Stimulated activated CD4-positive, alpha-beta T cell treated with anti-CD3 and anti-CD28 coated beads, Interleukin-4, amount 100 ng/mL, for 24 hours (primary cell): ENCODE data around the gene TRAK1.
A peak's percentile ranks its signal among the peaks of the same experiment; 100 is the strongest.

Experiments
- DNase-seq: peaks from one replicate; pipeline ENCODE4 v3.0.0-alpha.2; 2020

TRAK1 gene

DNA sequence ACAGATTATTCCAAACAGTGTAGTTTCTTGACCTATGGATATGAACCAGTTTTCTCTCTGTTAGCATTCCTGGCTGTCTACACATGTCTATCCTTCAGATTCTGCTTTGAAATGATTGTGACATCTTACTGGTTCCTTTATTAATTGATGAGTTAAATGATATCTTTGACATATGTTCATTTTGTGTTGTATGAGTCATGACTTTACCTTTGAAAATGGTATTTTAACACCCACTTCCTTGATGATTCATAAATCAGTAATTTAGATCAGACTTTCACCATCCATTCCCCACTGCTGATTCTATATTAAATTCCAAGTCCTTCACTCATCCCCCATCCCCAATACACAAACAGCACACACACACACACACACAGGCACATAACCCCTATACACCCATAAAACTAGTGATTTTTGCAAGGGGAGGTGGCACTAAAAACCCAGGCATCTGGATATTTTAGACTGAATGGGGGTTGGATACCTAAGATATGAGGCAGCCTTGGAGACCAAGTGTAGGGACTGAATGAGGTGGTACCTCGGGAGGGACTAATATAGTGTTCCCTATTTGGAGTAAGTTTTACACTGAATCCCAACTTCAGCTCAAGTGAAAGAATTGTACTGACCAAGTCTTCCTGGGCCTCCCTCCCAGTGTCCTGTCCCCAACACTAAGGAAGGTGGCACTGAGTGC is 165.1 kb downstream of the TRAK1 start:
- no peak for DNase-seq

DNA sequence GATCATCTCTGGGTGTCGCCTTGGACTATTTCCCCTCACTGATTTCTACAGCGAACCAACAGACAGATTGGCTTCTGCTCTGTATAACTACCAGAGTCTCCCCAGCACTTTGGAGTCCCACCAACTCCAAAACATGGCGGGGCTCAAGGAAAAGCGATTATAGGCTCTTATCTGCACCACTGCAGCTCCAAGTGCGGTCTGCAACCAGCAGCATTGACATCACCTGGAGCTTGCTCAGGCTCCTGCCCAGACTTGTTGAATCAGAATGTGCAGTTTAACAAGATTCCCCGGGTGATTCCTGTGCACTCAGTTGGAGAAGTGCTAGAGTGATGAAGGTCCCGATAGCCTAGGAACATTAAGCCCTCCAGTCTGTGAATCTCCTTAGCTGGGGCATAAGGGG is 165.8 kb downstream of the TRAK1 start:
- no peak for DNase-seq

DNA sequence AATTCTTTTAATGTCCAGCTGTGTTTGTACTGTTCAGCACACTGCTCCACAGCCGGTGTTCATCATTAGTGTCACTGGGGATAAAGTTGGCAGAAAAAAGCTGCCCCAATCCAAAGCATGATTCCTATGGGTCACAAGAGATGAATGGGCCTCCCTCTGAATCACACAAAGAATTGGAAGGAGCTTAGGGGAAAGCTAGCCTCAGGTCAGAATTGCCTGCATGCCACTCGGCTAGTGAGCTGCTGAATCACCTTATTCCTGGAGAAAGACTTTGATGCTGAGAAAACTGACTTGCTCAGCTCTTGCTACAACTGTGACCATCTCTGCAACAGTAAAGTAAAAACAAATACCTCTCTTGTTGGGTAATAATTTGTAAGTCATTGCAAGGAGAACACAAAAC is 171.4 kb downstream of the TRAK1 start:
- no peak for DNase-seq

DNA sequence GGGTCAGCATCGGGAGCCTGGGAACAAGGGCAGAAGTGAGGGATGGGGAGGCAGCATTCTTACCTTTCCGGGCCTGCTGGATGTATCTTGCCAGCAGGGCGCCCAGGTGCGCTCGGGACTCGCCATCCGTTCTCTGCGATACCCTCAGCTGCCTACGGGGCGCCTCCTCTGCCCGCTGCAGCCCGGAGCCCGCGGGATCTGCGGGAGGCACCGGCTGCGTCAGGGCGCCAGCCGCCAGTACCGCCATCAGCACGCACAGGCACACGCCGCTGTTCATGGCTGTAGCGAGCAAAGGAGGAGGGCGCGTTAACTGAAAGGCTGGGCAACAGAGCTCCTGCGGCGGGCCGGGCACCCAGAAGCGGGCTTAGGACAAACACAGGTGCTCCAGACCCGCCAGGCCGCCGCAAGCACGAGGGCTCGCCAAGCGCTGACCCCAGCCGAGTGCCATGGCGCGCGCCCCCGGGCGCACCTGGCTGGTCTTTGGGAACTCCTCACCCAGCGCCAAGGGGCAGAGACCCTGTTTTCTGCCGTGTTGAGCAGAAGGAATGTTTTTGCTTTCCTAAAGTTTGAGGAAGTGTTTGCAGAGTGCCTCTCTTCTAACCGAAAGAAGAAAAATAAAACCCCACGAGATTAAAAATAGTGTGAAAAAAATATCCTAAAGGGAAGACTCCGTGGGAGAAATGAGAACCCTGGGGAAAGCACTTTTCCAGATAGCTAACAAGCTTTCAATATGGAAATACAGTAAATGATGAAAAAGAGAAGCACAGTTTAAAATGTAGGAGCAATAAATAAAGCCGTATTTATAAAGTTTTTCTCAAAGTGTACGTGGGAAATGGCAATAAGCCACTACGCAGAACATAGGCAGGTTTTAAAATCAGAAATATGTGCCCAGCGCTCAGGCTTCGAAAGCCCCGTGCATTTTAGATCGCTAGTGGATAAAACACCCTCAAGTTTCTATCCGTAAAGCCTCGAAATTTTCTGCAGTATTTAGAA is 172.5 kb downstream of the TRAK1 start:
- peak; percentile 8 for DNase-seq

DNA sequence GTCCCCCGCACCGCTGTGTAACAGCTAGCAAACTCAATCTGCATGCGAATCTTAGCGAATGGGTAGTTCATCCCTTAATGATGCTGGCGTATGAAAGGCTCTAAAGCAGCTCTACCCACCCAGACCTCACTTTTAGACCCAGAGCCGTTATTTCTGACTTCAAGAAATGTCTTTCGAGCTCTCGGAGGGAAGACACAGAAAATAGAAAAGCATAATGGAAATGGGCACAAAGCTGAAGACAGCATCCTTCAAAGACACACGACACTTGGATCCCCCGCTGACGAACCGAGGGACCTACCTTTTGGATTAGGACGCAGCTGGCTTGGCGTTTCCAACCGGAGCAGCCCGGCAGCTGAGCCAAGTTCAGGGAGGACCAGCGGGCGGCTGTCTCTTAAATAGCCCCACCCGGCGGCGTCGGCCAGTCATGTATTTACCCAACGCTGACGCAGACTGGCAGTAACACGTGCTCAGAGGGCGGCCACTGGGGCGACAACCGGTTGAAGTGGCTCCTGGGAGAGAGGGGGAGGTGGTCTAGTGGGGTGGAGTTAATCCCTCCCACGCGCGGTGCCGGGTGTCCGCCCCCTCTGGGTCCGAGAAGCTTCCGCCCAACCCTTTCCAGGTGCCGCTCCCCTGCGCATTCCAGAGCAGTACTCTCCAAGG is 173.4 kb downstream of the TRAK1 start:
- peak; percentile 11 for DNase-seq

DNA sequence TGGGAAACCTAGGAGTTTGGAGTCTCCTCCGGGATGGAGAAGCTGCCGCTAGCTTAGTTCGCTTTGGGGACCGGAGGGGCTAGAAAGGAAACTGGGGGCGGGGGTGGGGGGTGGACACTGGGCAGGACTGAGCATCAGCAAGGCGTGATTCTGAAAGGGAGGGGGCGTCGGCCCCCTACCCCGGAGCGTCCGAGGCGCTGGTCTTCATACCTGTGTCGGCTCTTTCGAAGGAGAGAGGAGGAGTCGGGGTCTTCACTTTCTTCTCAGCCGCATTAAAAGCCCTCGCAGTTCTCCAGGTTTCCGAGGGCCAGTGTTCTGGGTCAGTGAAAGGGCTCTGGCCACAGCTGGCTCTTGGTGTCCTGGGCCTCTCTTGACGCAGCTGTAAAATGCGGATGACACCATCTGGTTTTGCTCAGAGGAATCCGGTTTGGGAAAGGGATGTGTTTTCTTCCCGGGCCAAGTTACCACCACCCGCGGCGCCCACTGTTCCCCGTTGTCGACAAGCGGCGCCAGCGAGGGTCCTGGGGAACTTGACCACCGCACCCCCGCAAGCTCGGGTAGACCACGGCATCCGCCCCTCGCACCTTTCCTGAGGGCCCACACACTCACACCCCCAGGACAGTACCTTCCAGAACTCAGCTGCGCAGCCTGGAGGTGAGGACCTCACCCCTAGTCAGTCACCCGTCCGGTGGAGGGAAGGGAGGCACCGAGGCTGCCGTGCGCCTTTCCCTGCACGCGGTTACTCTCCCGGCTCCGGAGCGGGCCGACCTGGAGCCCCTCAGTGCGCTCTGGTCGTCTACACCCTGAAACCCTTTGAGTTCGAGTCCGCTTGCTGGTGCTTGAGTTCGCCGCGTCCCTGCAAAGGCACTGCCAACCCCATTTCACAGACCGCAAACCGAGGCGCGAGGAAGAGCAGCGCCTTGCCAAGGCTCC is 174.2 kb downstream of the TRAK1 start:
- DNase-seq = no peak

DNA sequence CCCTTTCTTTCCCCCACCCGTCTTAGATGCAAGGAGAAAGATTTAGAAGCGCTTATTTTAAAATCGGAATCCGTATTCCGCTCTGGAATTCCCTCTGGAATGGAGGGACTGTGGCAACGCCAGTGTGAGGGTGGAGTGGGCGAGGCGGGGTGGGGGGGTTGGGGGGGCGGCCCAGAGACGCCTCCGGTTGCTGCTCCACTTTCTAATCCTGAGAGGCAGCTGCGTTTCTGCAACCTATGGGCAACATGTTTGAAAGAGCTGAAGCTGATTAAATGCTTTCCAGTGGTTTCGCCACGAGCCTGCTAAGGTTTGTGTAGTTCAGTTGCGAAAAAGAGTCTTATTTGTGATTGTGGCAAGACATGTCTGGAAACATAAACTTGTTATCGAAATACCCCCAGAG is 174.9 kb downstream of the TRAK1 start, which contains the start of gene CCK:
CCK (minus strand) TSS at position 101 of the 400 bp plus-strand sequence. CDS start 2,555 bp downstream, outside the sequence.
- no peak for DNase-seq

DNA sequence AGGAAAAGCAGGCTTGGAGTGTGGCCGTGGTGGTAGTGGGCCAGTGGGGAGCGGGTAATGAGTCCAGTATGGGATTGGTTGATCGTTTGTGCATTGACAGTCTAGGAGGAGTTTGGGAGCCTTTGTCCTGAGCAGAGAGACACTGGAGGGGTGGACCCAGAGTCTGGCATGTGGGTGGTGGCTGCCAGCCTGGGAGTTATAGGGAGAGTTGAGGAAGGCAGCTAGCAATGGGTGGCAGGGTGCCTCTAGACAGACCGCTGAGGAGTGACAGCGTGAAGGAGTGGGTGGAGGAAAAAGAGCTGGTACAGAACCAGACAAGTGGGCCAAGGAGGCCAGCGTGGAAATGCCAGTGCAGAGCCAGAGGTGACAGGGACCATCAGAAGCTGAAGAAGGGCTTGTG is 176.7 kb downstream of the TRAK1 start:
- DNase-seq = no peak

DNA sequence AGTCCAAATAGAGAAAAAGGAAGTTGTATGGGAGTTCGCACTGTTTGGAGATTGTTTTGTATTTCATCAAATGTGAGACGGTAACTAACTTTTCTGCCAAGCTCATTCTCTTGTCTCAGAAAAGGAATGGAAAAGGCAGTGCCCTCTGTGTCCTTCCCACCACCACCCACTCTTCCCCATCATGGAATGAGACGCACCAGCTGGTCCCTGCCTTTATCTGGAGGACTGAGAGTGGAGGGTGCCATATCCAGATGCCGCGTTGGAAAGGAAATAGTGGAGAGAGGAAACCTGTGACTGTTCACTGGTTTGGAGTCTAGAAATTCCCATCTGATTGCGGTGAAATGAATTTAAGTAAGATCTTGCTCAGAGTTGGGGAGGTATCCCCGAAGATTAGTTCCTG is 178.5 kb downstream of the TRAK1 start:
- no peak for DNase-seq

DNA sequence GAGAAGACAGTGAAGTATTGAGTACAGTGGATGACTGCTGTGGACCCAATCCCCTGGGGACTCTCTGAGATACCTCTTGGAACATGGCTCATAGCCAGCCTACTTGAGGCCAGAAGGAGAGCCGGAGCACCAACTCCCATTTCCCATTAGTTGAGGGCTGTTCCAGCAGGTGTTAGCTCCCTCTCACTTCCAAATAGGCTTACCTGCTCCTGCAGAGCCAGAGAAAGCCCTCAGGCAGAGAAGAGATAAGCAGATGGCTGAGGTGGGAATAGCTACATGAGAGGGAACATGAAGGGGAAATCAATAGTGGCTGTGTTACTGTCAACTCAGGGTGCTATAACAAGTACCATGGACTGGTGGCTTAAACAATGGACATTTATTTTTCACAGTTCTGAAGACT is 179.4 kb downstream of the TRAK1 start:
- no peak for DNase-seq

DNA sequence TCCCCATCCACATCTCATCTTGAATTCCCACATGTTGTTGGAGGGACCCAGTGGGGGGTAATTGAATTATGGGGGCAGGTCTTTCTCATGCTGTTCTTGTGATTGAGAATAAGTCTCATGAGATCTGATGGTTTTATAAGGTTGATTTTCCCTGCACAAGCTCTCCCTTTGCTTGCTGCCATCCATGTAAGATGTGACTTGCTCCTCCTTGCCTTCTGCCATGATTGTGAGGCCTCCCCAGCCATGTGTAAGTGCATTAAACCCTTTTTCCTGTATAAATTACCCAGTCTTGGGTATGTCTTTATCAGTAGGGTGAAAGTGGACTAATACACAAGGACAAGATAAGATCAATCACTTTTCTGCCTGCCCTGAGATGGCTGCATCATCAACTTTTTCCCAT is 180.6 kb downstream of the TRAK1 start:
- DNase-seq = no peak

DNA sequence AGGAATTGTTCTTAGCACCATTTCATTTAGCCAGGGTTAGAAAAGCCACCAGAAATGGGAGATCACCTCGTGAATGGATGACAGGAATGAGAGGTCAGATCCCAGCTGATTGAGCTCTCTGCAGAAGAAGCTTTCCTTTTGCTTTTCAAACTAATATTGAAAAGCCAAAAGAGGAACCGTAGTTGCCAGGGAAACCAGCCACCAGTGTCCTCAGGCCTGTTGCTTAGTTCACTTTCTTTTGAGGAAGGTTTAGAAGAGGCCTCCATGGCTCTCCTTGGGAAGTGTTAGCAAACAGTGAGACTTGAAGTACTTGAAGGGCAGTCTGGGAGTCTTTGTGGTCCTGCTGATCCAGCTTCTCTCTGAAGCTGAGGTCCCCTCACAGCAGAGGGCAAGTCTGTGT is 182.2 kb downstream of the TRAK1 start:
- no peak for DNase-seq

DNA sequence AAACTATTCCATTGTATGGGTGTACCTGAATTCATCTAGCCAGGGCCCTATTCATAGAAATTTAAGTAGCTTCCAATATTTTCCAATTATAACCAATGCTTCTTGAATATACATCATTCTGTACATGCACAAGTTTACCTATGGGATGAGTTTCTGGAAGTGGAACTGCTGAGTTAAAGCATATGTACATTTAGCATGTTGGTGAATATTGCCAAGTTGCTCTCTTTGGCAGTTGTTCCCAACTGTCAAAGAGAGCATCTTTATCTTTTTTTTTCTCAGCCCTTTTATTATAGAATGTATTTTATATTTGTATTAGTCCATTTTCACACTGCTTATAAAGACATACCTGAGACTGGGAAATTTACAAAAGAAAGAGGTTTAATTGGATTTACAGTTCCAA is 183.1 kb downstream of the TRAK1 start:
- DNase-seq = no peak

DNA sequence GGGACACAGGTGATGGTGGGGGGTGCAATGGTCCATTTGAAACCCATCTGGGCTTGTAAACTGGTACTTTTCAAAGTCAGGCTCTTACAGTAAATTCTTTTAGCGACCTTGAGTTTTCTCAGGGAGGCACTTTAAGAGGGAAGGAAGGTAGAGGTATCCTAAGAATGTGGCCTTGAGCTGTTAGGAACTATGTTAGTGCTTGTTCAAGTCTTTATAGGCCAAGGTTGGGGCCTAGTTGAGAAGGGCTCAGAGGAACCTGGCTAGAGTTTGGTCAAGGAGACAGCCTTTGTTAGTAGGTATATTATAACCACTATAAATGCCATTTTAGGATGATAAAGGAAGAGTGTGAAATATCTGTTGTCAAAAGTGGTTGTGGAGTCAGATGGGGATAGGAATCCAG is 184.1 kb downstream of the TRAK1 start:
- DNase-seq = no peak
